RWPE2 (cell line): ENCODE data around the gene TFEB.
A peak's percentile ranks its signal among the peaks of the same experiment; 100 is the strongest.

Experiments
- ATAC-seq: fragments of 200-7000 bp; cut with Tn5 transposase; 3 replicates; pipeline ENCODE4 v1.9.1; 2021; ENCODE audit warnings: low read depth
- DNase-seq: peaks from one replicate; pipeline ENCODE4 v3.0.0-alpha.2; 2020; ENCODE audit warnings: low spot score
- H3K27ac ChIP-seq: fragments of 450-650 bp; 2 replicates; pipeline ENCODE4 v1.5.1; 2017; ENCODE audit warnings: mild to moderate bottlenecking; ENCODE audit not compliant: poor library complexity, severe bottlenecking
- H3K27me3 ChIP-seq: fragments of 250-450 bp; sonication (Bioruptor Pico); 2 replicates; pipeline ENCODE4 v1.5.1; 2021; ENCODE audit warnings: mild to moderate bottlenecking, moderate library complexity; ENCODE audit not compliant: insufficient read depth, poor library complexity, severe bottlenecking
- H3K36me3 ChIP-seq: fragments of 250-450 bp; sonication (Bioruptor Pico); 2 replicates; pipeline ENCODE4 v1.5.1; 2020; ENCODE audit warnings: low read depth, mild to moderate bottlenecking, moderate library complexity
- H3K4me1 ChIP-seq: fragments of 250-450 bp; sonication (Bioruptor Pico); 2 replicates; pipeline ENCODE4 v1.5.1; 2021; ENCODE audit warnings: mild to moderate bottlenecking, moderate library complexity; ENCODE audit not compliant: insufficient read depth, poor library complexity, severe bottlenecking
- H3K4me3 ChIP-seq: fragments of 250-450 bp; sonication (Bioruptor Pico); 2 replicates; pipeline ENCODE4 v1.5.1; 2021; ENCODE audit warnings: mild to moderate bottlenecking, moderate library complexity; ENCODE audit not compliant: severe bottlenecking
- H3K9me3 ChIP-seq: fragments of 250-450 bp; sonication (Bioruptor Pico); 2 replicates; pipeline ENCODE4 v1.5.1; 2021; ENCODE audit warnings: mild to moderate bottlenecking, moderate library complexity; ENCODE audit not compliant: severe bottlenecking
- TF ChIP-seq, protein P1 (sequence below): fragments of 450-650 bp; IDR thresholded peaks from one replicate; pipeline ENCODE4 v1.5.1; 2017; ENCODE audit warnings: mild to moderate bottlenecking, moderate library complexity; ENCODE audit not compliant: poor library complexity, severe bottlenecking

The TFEB gene

GRCh38 chr6:41707565-41708200 is 27.7 kb downstream of the TFEB start:
- H3K9me3 ChIP-seq: no peaks in the 10 kb centered on the region
- no peak overlapping the region for H3K4me3 ChIP-seq
- DNase-seq: no peak
- no peak for ATAC-seq
- no peaks in the 10 kb centered on the region for H3K27me3 ChIP-seq
- peaks cover 9% of the 10 kb centered on the region for H3K4me1 ChIP-seq
- TF ChIP-seq, protein P1, sequence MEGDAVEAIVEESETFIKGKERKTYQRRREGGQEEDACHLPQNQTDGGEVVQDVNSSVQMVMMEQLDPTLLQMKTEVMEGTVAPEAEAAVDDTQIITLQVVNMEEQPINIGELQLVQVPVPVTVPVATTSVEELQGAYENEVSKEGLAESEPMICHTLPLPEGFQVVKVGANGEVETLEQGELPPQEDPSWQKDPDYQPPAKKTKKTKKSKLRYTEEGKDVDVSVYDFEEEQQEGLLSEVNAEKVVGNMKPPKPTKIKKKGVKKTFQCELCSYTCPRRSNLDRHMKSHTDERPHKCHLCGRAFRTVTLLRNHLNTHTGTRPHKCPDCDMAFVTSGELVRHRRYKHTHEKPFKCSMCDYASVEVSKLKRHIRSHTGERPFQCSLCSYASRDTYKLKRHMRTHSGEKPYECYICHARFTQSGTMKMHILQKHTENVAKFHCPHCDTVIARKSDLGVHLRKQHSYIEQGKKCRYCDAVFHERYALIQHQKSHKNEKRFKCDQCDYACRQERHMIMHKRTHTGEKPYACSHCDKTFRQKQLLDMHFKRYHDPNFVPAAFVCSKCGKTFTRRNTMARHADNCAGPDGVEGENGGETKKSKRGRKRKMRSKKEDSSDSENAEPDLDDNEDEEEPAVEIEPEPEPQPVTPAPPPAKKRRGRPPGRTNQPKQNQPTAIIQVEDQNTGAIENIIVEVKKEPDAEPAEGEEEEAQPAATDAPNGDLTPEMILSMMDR: no peak
- H3K36me3 ChIP-seq: no peaks in the 10 kb centered on the region
- H3K27ac ChIP-seq: no peak overlapping the region

- Histone ChIP-seq H3K27ac (peak overlapping the region; percentile 21), H3K36me3 (no peaks in the 10 kb centered on the region), H3K4me3 (no peak overlapping the region), H3K9me3 (no peaks in the 10 kb centered on the region), H3K27me3 (no peaks in the 10 kb centered on the region), H3K4me1 (peaks cover 5% of the 10 kb centered on the region)
- ATAC-seq (peak; percentile 41; the same call in 2 of the 3 replicates), DNase-seq (no peak)
- TF ChIP-seq, protein P1: no peak
These were observed 28.4 kb downstream of the TFEB start for GRCh38 chr6:41706876-41707564.

- Histone ChIP-seq H3K4me1 (peaks cover 5% of the 10 kb centered on the region), H3K36me3 (no peaks in the 10 kb centered on the region), H3K4me3 (no peak overlapping the region), H3K9me3 (no peaks in the 10 kb centered on the region), H3K27me3 (no peaks in the 10 kb centered on the region), H3K27ac (peak overlapping the region; percentile 21)
- DNase-seq (no peak), ATAC-seq (peak; percentile 87)
- TF ChIP-seq, protein P1: peak; percentile 56
These were observed 29.2 kb downstream of the TFEB start for GRCh38 chr6:41705996-41706835.

- no peak for DNase-seq
- Histone ChIP-seq H3K4me3 (no peak overlapping the region), H3K4me1 (peaks cover 5% of the 10 kb centered on the region), H3K27ac (peak overlapping the region; percentile 21), H3K36me3 (no peaks in the 10 kb centered on the region), H3K27me3 (no peaks in the 10 kb centered on the region), H3K9me3 (no peaks in the 10 kb centered on the region)
- no peak for ATAC-seq
- TF ChIP-seq, protein P1: no peak
These were observed 30.0 kb downstream of the TFEB start for GRCh38 chr6:41705311-41705995.
